NCI-H2081 treated with DMSO at 0.1 percent for 48 hours (cell line): Measurements from ENCODE around the gene CENPU.

Experiments
- DNase-seq: peaks from one replicate; lab custom pipeline; 2025; lab: John Stamatoyannopoulos, UW

The CENPU gene

GRCh38 chr4:184705692-184706091 is 28.2 kb downstream of the CENPU start:
- no peak for DNase-seq

- no peak for DNase-seq
Observed at GRCh38 chr4:184702114-184702513, 31.8 kb downstream of the CENPU start.

GRCh38 chr4:184699941-184700340 is 34.0 kb downstream of the CENPU start:
- no peak for DNase-seq

- DNase-seq, result no peak
Observed at GRCh38 chr4:184697956-184698355, 35.9 kb downstream of the CENPU start.

- no peak for DNase-seq
Observed at GRCh38 chr4:184695178-184695896, 38.6 kb downstream of the CENPU start.

GRCh38 chr4:184694412-184694956 is 39.4 kb downstream of the CENPU start:
- DNase-seq, result no peak

GRCh38 chr4:184693056-184693455 is 40.8 kb downstream of the CENPU start:
- DNase-seq, result no peak

- no peak for DNase-seq
Observed at GRCh38 chr4:184689681-184690080, 44.2 kb downstream of the CENPU start.

DNA sequence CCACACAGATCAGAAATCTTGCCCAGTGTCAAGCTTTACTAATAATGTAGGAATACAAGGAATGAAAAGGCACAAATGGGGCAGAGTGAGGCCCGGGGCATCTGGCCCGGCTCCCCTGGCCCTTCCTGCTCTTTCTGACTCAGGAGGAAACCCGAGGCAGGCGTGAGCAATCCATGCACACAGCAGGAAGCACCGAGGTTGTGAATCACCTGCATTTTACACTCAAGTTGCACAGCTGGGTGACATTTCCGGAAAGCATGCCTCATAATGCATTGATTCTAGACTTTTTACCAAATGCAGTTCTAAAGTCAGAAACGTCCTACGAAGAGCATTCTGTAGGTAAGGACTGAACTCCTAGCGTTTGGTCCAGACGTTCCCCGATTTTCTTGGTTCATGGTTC is 45.4 kb downstream of the CENPU start:
- DNase-seq, result no peak

GRCh38 chr4:184688005-184688404 is 45.9 kb downstream of the CENPU start:
- DNase-seq, result no peak

- no peak for DNase-seq
Observed at GRCh38 chr4:184684491-184685189, 49.3 kb downstream of the CENPU start.

DNA sequence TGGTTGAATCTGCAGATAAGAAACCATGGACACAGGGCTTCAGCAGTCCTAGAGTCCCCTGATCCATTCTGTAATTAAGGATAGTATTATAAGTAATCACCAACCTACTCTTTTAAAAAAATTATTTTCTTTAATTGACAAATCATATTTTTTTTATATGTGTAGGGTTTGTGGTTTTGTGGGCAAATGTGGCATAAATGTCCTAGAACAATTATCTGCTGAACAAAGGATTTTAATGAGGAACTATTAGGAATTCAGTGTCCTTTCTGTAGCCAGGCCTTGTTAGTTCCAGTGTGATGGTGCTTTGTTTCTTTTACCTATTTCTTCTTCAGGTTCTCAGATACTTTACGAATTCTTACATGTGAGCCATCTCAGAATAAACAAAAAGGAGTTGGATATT is 52.0 kb downstream of the CENPU start:
- no peak for DNase-seq

DNA sequence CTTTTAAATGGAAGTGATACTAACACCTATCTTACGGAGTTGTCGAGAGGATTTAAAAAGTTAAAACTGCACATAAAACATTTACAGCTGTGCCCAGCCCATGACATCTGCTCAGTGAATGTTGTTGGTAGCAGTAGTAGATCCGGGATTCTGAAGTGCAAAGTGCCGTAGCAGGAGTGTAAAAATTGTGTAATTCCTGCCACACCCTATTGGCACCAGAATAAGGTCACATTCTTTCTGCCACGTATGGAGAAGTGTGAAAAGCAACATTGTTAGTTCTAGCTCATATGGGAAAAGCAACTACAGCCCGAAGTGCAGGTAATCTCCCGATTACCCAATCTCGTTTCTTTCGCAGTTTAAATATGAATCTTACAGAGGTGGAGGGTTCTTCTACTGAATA is 53.2 kb downstream of the CENPU start:
- no peak for DNase-seq

- DNase-seq, result no peak
Observed at GRCh38 chr4:184675821-184676492, 57.9 kb downstream of the CENPU start.

DNA sequence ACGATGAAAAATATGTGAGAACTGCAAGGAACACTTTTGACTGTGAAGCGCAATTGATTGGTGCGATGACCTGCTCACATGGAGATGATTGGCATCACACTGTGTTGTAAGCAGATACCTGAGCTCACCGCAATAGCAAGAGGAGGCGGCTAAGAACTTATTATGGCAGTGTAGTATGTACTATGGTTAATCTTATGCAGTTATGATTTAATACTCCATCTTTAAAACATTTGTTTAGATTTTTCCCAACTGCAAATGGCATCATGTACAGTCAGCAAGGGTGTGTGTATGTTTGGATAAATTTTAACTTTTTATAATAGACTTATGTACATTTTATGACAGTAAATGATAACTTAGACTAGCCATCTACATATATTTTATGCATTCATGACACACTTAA is 58.9 kb downstream of the CENPU start:
- DNase-seq, result no peak

DNA sequence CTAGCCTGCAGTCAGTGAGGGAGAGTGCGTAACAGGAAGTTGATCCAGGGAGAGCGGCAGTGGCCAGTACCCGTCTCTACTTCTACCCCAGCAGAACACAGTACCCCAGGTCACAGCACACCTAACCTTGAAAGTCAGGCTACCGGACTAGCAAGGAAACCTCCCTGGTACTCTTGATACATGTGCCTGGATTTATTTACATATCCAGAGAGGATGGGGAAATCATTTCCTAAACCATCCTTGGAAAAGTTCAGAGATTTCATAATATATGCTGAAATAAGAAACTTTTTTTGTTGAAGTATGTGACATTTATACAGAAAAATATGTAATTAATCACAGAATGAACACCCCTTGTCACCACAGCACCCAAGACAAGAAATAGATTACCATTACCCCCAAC is 59.9 kb downstream of the CENPU start:
- no peak for DNase-seq

DNA sequence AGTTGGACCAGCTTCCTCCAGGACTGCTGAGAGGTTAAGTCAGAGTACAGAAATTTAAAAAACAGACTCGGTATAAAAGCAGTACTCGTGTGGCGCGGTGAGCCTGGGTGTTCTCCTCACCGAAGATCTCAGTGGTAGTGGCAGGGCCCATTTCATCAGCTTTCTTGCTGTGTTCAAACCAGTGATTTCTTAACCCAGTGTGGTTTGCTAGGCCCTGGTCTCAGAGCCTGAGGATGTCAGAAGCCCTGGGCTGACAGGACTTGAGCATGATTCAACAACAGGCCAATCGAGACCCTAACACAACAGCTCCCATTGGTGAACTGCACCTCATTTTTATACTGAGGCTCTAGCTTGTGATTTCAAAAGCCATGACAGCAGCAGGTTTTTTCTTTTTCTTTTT is 61.2 kb downstream of the CENPU start:
- DNase-seq, result no peak

GRCh38 chr4:184671101-184671500 is 62.8 kb downstream of the CENPU start:
- no peak for DNase-seq

- DNase-seq, result no peak
Observed at GRCh38 chr4:184669251-184669650, 64.6 kb downstream of the CENPU start.

DNA sequence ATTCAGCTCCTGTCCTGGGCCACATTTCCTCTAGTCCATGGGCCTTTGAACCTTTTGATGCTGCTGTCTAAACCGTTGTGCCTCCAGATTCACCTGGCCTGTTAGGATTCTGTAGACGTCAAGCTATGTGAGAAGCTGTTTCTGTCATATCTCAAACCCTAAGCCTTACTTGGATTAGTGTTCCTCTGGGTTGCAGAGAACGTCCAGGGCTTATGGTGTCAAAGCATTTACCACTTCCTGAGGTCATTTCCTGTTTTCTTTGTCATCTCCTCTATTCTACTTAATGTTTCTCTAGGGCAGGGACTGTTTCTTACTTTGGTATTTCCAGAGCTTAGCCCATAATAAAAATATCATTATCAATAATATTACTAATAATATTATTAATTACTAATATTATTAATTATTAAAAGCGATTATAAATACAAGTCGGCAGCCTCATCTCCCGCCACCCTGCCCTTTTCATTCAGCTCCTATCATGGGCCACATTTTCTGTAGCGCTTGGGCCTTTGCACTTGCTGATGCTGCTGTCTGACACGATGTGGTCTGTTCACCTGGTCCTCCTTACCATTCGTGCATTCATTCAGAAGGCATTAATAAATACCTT is 65.3 kb downstream of the CENPU start:
- no peak for DNase-seq

- DNase-seq, result no peak
Observed at GRCh38 chr4:184668096-184668495, 65.8 kb downstream of the CENPU start.

DNA sequence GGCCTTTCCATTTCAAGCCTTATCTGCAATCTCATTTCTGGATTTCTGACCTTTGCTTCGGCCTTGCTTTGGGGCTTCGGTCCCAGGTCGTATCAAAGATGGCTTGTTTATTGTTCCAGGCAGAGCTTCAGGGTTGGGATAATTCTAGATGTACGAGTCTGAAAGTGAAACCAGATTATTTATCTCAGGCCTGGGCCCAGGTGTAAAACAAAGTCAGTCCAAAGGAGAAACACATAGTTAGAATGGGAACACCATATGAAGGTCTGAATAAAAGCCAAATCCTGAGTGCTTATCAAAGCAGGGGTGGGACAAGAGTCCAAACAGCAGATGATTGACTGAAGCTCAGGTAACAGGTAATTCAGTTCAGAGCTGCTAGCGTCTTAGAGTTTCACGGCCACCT is 67.2 kb downstream of the CENPU start:
- DNase-seq, result no peak
